ENCODE results near the gene PAEP. TPM values are rescaled to one million over a fixed set of nuclear protein-coding genes. Genes with fewer than 3 reads are reported as not detected.

The PAEP gene
- total RNA-seq, 2 donors from 2014 or later = 3.0 TPM; not detected in 1

DNA sequence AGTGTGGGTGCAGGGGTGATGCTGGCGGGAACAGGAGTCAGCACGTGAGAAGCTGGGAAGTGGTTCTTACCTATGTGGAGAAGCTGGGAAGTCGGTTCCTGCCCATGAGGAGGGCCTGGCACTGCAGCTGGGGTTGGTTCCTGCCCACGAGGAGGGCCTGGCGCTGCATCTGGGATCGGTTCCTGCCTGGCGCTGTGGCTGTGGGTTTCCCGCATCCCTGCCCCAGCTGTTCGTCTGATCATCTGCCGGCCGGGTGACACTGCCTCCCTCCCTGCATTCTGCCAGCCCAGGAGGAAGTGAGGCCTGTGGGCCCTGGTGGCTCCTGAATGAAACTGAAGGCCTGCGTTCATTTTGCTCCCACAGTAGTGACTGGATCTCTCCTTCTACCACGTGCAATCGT lies 10.5 kb upstream of the PAEP start:
- no peaks in the 10 kb centered on the region for H3K36me3 ChIP-seq
- no peak overlapping the region for H3K4me3 ChIP-seq
- H3K27me3 ChIP-seq (replicated peaks; ENCODE audit: insufficient read depth) = no peaks in the 10 kb centered on the region
- no peak for DNase-seq (ENCODE audit: low spot score)
- H3K27ac ChIP-seq = no peak overlapping the region
- intact Hi-C loops (cut with DNase I) = no loop called here
- TF ChIP-seq, protein P1, sequence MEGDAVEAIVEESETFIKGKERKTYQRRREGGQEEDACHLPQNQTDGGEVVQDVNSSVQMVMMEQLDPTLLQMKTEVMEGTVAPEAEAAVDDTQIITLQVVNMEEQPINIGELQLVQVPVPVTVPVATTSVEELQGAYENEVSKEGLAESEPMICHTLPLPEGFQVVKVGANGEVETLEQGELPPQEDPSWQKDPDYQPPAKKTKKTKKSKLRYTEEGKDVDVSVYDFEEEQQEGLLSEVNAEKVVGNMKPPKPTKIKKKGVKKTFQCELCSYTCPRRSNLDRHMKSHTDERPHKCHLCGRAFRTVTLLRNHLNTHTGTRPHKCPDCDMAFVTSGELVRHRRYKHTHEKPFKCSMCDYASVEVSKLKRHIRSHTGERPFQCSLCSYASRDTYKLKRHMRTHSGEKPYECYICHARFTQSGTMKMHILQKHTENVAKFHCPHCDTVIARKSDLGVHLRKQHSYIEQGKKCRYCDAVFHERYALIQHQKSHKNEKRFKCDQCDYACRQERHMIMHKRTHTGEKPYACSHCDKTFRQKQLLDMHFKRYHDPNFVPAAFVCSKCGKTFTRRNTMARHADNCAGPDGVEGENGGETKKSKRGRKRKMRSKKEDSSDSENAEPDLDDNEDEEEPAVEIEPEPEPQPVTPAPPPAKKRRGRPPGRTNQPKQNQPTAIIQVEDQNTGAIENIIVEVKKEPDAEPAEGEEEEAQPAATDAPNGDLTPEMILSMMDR (IDR thresholded peaks at IDR 0.05) = no peak
- TF ChIP-seq POLR2A (IDR thresholded peaks at IDR 0.05) (no peak), POLR2AphosphoS5 (IDR thresholded peaks at IDR 0.05) (no peak)
- H3K4me1 ChIP-seq (replicated peaks) = no peaks in the 10 kb centered on the region
- H3K9me3 ChIP-seq = no peaks in the 10 kb centered on the region
- WGBS = 53% methylated on average over 14 of the region's 14 CpGs

DNA sequence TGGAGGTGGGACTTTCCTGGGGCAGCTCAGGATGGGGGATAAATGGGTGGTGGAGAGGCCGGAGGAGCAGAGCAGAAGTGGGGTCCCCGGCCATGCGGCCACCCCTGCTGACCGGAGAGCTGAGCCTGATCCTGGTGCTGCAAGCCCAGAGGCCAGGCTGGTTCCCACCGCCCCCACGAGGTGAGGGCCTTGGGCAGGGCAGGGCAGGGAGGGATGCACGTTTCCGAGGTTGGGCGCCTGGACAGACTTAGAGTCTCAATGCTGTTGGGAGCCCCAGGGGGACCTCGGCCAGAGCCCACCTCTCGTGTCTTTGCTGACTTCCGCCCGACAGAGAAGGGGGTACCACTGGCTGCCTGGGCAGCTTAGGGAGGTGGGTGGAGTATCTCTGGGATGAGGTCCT lies 10.1 kb upstream of the PAEP start:
- TF ChIP-seq POLR2AphosphoS5 (IDR thresholded peaks at IDR 0.05) (no peak), POLR2A (IDR thresholded peaks at IDR 0.05) (no peak)
- TF ChIP-seq, protein P1 (IDR thresholded peaks at IDR 0.05) = no peak
- intact Hi-C loops (cut with DNase I) = no loop called here
- Histone ChIP-seq H3K9me3 (no peaks in the 10 kb centered on the region), H3K27ac (no peak overlapping the region), H3K4me1 (replicated peaks) (no peaks in the 10 kb centered on the region), H3K4me3 (no peak overlapping the region), H3K36me3 (no peaks in the 10 kb centered on the region), H3K27me3 (replicated peaks; ENCODE audit: insufficient read depth) (no peaks in the 10 kb centered on the region)
- 89% methylated on average over 13 of the region's 13 CpGs for WGBS
- no peak for DNase-seq (ENCODE audit: low spot score)

DNA sequence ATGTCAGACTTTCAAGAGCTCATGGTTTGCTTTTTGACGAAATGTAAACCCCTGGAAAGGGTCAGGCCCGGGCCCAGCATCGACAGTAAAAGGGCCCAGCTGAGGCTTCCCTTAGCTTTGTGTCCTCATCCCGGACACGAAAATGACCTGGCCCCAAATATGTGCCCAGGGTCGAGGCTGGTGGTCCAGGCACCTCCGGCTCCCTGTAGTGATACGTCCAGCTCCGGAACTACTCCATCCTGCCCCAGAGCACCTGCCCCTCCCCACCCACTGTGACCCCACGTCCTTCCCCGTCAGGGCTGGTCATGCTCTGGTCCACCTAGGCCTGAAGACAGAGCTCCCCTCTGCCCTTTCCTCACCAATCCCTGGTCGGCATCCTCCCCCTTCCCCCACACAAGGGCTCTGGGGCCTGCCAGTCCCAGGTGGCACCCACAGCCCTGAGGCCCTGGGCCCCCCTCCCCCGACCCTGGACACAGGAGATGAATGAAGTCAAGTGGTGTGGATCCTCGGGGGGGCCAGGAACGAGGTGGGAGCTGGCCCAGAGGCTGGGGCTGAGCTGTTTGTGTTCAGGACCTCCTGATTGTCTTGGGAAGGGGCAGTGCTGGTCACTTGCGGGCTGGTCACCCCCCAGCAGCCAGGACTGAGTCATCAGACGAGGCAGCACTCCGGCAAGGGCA lies 9.4 kb upstream of the PAEP start:
- TF ChIP-seq POLR2A (IDR thresholded peaks at IDR 0.05) = no peak
- TF ChIP-seq, protein P1 (IDR thresholded peaks at IDR 0.05) = no peak
- H3K27me3 ChIP-seq (replicated peaks; ENCODE audit: insufficient read depth) = no peaks in the 10 kb centered on the region
- WGBS = 79% methylated on average over 16 of the region's 18 CpGs
- DNase-seq (ENCODE audit: low spot score) = no peak
- intact Hi-C loops (cut with DNase I) = no loop called here
- no peak overlapping the region for H3K27ac ChIP-seq
- no peaks in the 10 kb centered on the region for H3K4me1 ChIP-seq (replicated peaks)
- H3K9me3 ChIP-seq = no peaks in the 10 kb centered on the region
- H3K36me3 ChIP-seq = no peaks in the 10 kb centered on the region
- H3K4me3 ChIP-seq = no peak overlapping the region

DNA sequence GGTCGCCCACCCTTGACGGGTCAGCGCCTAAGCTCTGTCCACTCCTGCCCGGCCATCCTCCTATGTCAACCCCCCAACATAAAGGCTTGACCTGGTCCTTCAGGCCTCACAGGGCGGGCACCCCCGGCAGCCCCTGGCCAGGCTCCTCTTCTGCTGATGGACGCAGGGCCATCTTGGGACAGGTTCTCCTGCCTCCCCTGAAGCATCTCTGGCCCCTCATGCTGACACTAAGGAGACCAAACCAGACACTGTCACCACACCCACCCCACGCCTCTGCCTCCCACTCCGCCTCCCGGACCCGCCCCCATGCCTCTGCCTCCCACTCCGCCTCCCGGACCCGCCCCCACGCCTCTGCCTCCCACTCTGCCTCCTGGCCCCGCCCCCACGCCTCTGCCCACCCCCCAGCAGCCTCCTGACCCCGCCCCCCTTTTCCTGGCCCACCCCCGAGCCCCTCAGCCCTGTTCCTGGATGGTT lies 8.8 kb upstream of the PAEP start:
- H3K9me3 ChIP-seq = no peaks in the 10 kb centered on the region
- intact Hi-C loops (cut with DNase I) = no loop called here
- no peaks in the 10 kb centered on the region for H3K36me3 ChIP-seq
- H3K4me1 ChIP-seq (replicated peaks) = no peaks in the 10 kb centered on the region
- H3K4me3 ChIP-seq = no peak overlapping the region
- H3K27ac ChIP-seq = no peak overlapping the region
- DNase-seq (ENCODE audit: low spot score) = no peak
- no peaks in the 10 kb centered on the region for H3K27me3 ChIP-seq (replicated peaks; ENCODE audit: insufficient read depth)
- TF ChIP-seq, protein P1 (IDR thresholded peaks at IDR 0.05) = no peak
- no peak for TF ChIP-seq POLR2A (IDR thresholded peaks at IDR 0.05)
- no peak for TF ChIP-seq POLR2AphosphoS5 (IDR thresholded peaks at IDR 0.05)
- 78% methylated on average over 18 of the region's 19 CpGs for WGBS

DNA sequence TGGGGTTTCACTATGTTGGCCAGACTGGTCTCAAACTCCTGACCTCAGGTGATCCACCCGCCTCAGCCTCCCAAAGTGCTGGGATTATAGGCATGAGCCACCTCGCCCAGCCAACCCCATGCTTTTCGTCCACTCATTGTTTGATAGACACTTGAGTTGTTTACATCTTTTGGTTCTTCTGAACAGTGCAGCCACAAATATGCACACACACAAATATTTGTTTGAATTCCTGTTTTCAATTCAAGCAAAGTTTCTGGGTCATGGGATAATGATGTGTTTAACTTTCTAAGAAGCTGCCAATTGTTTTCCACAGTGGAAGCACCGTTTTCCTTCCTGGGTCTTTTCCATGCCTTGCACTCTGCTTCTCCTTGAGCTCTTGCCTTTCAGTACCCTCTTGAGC lies 6.8 kb upstream of the PAEP start:
- intact Hi-C loops (cut with DNase I) = no loop called here
- no peak for DNase-seq (ENCODE audit: low spot score)
- WGBS = 62% methylated on average over 4 of the region's 4 CpGs

More for the DNA sequence above, 6.8 kb upstream of the PAEP start:
- H3K27me3 ChIP-seq (replicated peaks; ENCODE audit: insufficient read depth) = no peaks in the 10 kb centered on the region
- no peak overlapping the region for H3K4me3 ChIP-seq
- TF ChIP-seq POLR2A (IDR thresholded peaks at IDR 0.05) (no peak), POLR2AphosphoS5 (IDR thresholded peaks at IDR 0.05) (no peak)
- TF ChIP-seq, protein P1 (IDR thresholded peaks at IDR 0.05) = no peak
- no peaks in the 10 kb centered on the region for H3K4me1 ChIP-seq (replicated peaks)
- no peaks in the 10 kb centered on the region for H3K9me3 ChIP-seq
- H3K36me3 ChIP-seq = no peaks in the 10 kb centered on the region
- no peak overlapping the region for H3K27ac ChIP-seq

Data from prostate gland (tissue), 2 donors.